Cardiac septum (tissue), 1 donor: ENCODE measurements around the gene MEF2C. TPM values are rescaled to one million over a fixed set of nuclear protein-coding genes. Genes with fewer than 3 reads are reported as not detected.

Experiments
- DNase-seq: peaks from one replicate; pipeline ENCODE4 v3.0.0-alpha.2; 2020; ENCODE audit warnings: low spot score
- intact Hi-C: fragments of 100-400 bp; cut with DNase I; formaldehyde crosslinking; loops from one replicate; pipeline ENCODE4 v1.14.0; 2022
- total RNA-seq: library from RNA; stranded (reverse); fragmentation: NEBNext Ultra II Directional; extraction: Animal tissue kit (Norgen Biotek cat#: 25700); gene quantifications from one replicate; pipeline ENCODE4 v1.2.1, GENCODE V29; 2021
- donor health status: DM: no; HTN: no; CAD: no.

The MEF2C gene
- total RNA-seq, 1 donor from 2014 or later: 64.6 TPM

GRCh38 chr5:88889189-88890069, 6.4 kb upstream of the MEF2C start:
- peak; percentile 80 for DNase-seq
- intact Hi-C loops: loop anchor here (10.0 kb wide), 1 partner anchor 1045 kb away; no protein-coding TSS in a partner anchor

GRCh38 chr5:88888848-88889188, 5.8 kb upstream of the MEF2C start:
- DNase-seq: no peak
- intact Hi-C loops: loop anchor here (10.0 kb wide), 1 partner anchor 1046 kb away; no protein-coding TSS in a partner anchor

- intact Hi-C loops: loop anchor here (10.0 kb wide), 1 partner anchor 1047 kb away; no protein-coding TSS in a partner anchor
- no peak for DNase-seq
These were observed 5.3 kb upstream of the MEF2C start for GRCh38 chr5:88888291-88888690.

- intact Hi-C loops: loop anchor here (10.0 kb wide), 1 partner anchor 1047 kb away; no protein-coding TSS in a partner anchor
- no peak for DNase-seq
These were observed 4.4 kb upstream of the MEF2C start for GRCh38 chr5:88887342-88887741.

- DNase-seq: no peak
- intact Hi-C loops: loop anchor here (10.0 kb wide), 1 partner anchor 1048 kb away; no protein-coding TSS in a partner anchor
These were observed 3.9 kb upstream of the MEF2C start for GRCh38 chr5:88886746-88887341.

- intact Hi-C loops: loop anchor here (10.0 kb wide), 1 partner anchor 1049 kb away; no protein-coding TSS in a partner anchor
- no peak for DNase-seq
These were observed 3.3 kb upstream of the MEF2C start for GRCh38 chr5:88886252-88886651.

GRCh38 chr5:88885002-88885401, 2.0 kb upstream of the MEF2C start:
- intact Hi-C loops: loop anchor here (2.0 to 10.0 kb wide), 2 partner anchors 98 to 1050 kb away; no protein-coding TSS in a partner anchor

GRCh38 chr5:88884608-88884877, 1.6 kb upstream of the MEF2C start:
- no peak for DNase-seq
- intact Hi-C loops: loop anchor here (2.0 to 10.0 kb wide), 3 partner anchors 98 to 1050 kb away; no protein-coding TSS in a partner anchor

More at GRCh38 chr5:88885002-88885401, 2.0 kb upstream of the MEF2C start:
- DNase-seq: no peak

GRCh38 chr5:88883836-88884607, 1.0 kb upstream of the MEF2C start:
- intact Hi-C loops: loop anchor here (2.0 to 10.0 kb wide), 4 partner anchors 57 to 1051 kb away; no protein-coding TSS in a partner anchor
- DNase-seq: peak; percentile 89

- intact Hi-C loops: loop anchor here (2.0 to 10.0 kb wide), 3 partner anchors 56 to 1052 kb away; no protein-coding TSS in a partner anchor
- no peak for DNase-seq
These were observed 527 bp downstream of the MEF2C start for GRCh38 chr5:88882276-88883038.

GRCh38 chr5:88881571-88881971, 1.4 kb downstream of the MEF2C start:
- no peak for DNase-seq
- intact Hi-C loops: loop anchor here (5.0 to 10.0 kb wide), 2 partner anchors 149 to 1053 kb away; no protein-coding TSS in a partner anchor

- no peak for DNase-seq
- intact Hi-C loops: loop anchor here (5.0 to 10.0 kb wide), 2 partner anchors 148 to 1055 kb away; no protein-coding TSS in a partner anchor
These were observed 2.8 kb downstream of the MEF2C start for GRCh38 chr5:88880201-88880600.

- no peak for DNase-seq
- intact Hi-C loops: loop anchor here (5.0 to 10.0 kb wide), 2 partner anchors 147 to 1055 kb away; no protein-coding TSS in a partner anchor
These were observed 3.3 kb downstream of the MEF2C start for GRCh38 chr5:88879724-88880123.

- intact Hi-C loops: no loop called here
- DNase-seq: no peak
These were observed 4.0 kb downstream of the MEF2C start for GRCh38 chr5:88878976-88879375.

- intact Hi-C loops: no loop called here
- no peak for DNase-seq
These were observed 5.2 kb downstream of the MEF2C start for GRCh38 chr5:88877826-88878225.

GRCh38 chr5:88876714-88877113, 6.3 kb downstream of the MEF2C start:
- DNase-seq: no peak
- intact Hi-C loops: no loop called here

GRCh38 chr5:88875341-88876234, 7.4 kb downstream of the MEF2C start:
- no peak for DNase-seq
- intact Hi-C loops: no loop called here

GRCh38 chr5:88873447-88873846, 9.5 kb downstream of the MEF2C start:
- intact Hi-C loops: no loop called here
- no peak for DNase-seq
